Measurements from ENCODE around the gene RTN3.

The RTN3 gene

GRCh38 chr11:63745304-63746170 is 64.2 kb downstream of the RTN3 start:
- DNase-seq = no peak

- no peak for DNase-seq
These were observed 65.7 kb downstream of the RTN3 start for GRCh38 chr11:63747011-63747410.

- DNase-seq = no peak
These were observed 68.3 kb downstream of the RTN3 start for GRCh38 chr11:63749624-63750023.

- no peak for DNase-seq
These were observed 75.8 kb downstream of the RTN3 start for GRCh38 chr11:63756919-63757761.

GRCh38 chr11:63760487-63761079 is 79.3 kb downstream of the RTN3 start:
- no peak for DNase-seq

- no peak for DNase-seq
These were observed 79.9 kb downstream of the RTN3 start for GRCh38 chr11:63761188-63761587.

- DNase-seq = no peak
These were observed 80.8 kb downstream of the RTN3 start for GRCh38 chr11:63761931-63762653.

- DNase-seq = no peak
These were observed 81.6 kb downstream of the RTN3 start for GRCh38 chr11:63762654-63763495.

- DNase-seq = no peak
These were observed 82.4 kb downstream of the RTN3 start for GRCh38 chr11:63763496-63764339.

- DNase-seq = no peak
These were observed 83.0 kb downstream of the RTN3 start for GRCh38 chr11:63764340-63764678.

- no peak for DNase-seq
These were observed 83.7 kb downstream of the RTN3 start for GRCh38 chr11:63764679-63765647.

GRCh38 chr11:63765688-63766241 is 84.5 kb downstream of the RTN3 start:
- no peak for DNase-seq

GRCh38 chr11:63766531-63767235 is 85.4 kb downstream of the RTN3 start:
- no peak for DNase-seq

- DNase-seq = no peak
These were observed 85.9 kb downstream of the RTN3 start for GRCh38 chr11:63767267-63767564.

- peak; percentile 25 to 37 for DNase-seq
These were observed 86.4 kb downstream of the RTN3 start for GRCh38 chr11:63767565-63768236.

- peak; percentile 47 to 54 for DNase-seq
These were observed 87.1 kb downstream of the RTN3 start, which contains the start of gene ZFTA for GRCh38 chr11:63768237-63769041. TSS of gene ZFTA (minus strand) at chr11:63768775. CDS start at chr11:63768622, 153 bp downstream.

- peak; percentile 23 to 41 for DNase-seq
These were observed 87.9 kb downstream of the RTN3 start for GRCh38 chr11:63769042-63769713.

Data from activated CD4-positive, alpha-beta T cell treated with anti-CD3 and anti-CD28 coated beads for 4 hours (primary cell).